ENCODE data around the gene TEPSIN. TPM values are rescaled to one million over a fixed set of nuclear protein-coding genes. Genes with fewer than 3 reads are reported as not detected.

TEPSIN gene
- polyA plus RNA-seq, 2 donors, result 21.6 to 40.3 TPM

DNA sequence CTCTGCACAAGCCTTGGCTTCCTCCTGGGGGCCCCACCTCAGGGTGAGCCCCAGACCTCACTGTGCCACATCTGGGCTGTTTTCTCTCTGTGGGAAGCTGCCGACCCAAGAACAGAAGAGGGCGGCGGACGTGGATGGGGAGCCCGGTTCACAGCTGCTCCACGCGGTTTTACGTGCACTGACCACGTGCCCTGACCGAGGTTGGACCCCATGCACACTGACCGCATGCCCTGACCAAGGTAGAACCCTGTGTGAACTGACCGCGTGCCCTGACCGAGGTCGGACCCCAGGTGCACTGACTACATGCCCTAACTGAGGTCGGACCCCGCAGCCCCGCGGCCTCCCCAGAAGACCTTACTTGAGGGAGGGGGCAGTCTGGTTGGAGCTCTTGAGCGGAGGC is 35.7 kb downstream of the TEPSIN start:
- no peaks in the 10 kb centered on the region for H3K9me3 ChIP-seq (ENCODE audit: control insufficient read depth in 2 of 2, insufficient read depth in 1 of 2, low read depth in 1 of 2, low read length in 1 of 2)
- H3K4me3 ChIP-seq (ENCODE audit: low read depth in 1 of 2, low read length in 2 of 2), result no peak overlapping the region
- H3K4me1 ChIP-seq (ENCODE audit: control insufficient read depth in 2 of 2, insufficient read depth in 2 of 2, low read length in 1 of 2), result peaks cover 0 to 7% of the 10 kb centered on the region in 2 donors
- H3K27me3 ChIP-seq (ENCODE audit: control insufficient read depth in 1 of 2, insufficient read depth in 2 of 2, low read length in 2 of 2), result no peaks in the 10 kb centered on the region
- no peak overlapping the region for H3K27ac ChIP-seq (ENCODE audit: low read depth in 2 of 2, low read length in 1 of 2)
- WGBS, 2 donors, result 96% methylated on average over 20 of the region's 20 CpGs
- peaks cover 0 to 8% of the 10 kb centered on the region in 2 donors for H3K36me3 ChIP-seq (ENCODE audit: control insufficient read depth in 2 of 2, insufficient read depth in 2 of 2, low read length in 1 of 2)

GRCh38 chr17:81202318-81202717 is 36.5 kb downstream of the TEPSIN start:
- H3K36me3 ChIP-seq (ENCODE audit: control insufficient read depth in 2 of 2, insufficient read depth in 2 of 2, low read length in 1 of 2), result peaks cover 0 to 11% of the 10 kb centered on the region in 2 donors
- WGBS, 2 donors, result 90 to 92% methylated on average over 10 of the region's 10 CpGs
- H3K9me3 ChIP-seq (ENCODE audit: control insufficient read depth in 2 of 2, insufficient read depth in 1 of 2, low read depth in 1 of 2, low read length in 1 of 2), result no peaks in the 10 kb centered on the region

DNA sequence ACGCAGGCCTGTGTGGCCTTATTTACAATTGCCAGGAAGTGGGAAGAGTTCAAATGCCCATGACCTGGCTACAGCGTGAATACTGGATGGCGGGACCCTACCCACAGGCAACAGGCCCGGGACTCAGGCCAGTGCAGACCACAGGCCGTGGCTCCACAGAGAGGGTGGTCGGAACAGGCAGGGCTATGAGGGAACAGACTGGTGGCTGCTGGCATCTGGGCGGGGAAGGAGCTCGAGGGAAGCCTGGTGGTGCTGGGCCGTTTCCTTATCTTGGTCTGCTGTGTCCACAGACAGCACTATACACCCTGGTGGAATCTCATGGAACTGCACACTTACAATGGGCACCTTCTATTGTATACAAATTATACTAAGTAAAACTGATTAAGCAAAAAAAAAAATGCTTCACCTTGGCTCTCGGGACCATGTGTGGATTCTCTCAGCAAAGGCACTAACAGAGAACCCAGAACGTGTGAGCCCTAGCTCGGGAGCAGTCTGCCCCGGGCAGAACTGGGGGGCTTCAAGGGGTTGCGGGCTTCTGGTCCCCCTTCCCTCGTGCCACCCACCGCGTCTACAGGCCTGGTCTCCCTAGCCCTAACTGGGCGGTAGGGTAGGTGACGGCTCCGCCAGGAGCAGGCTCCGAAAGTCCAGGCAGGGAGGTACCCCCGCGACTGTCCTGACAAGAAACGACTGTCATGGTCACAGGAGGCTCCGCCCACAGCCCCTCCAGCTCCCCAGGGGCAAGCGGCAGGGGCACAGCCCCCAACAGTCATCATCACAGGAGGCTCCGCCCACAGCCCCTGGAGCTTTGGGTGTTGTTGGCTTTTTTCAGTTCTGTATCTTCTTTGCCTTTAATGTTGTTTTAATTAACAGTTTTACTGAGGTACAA is 37.9 kb downstream of the TEPSIN start:
- Histone ChIP-seq H3K36me3 (ENCODE audit: control insufficient read depth in 2 of 2, insufficient read depth in 2 of 2, low read length in 1 of 2) (peaks cover 0 to 11% of the 10 kb centered on the region in 2 donors), H3K27ac (ENCODE audit: low read depth in 2 of 2, low read length in 1 of 2) (no peak overlapping the region), H3K9me3 (ENCODE audit: control insufficient read depth in 2 of 2, insufficient read depth in 1 of 2, low read depth in 1 of 2, low read length in 1 of 2) (no peaks in the 10 kb centered on the region), H3K4me1 (ENCODE audit: control insufficient read depth in 2 of 2, insufficient read depth in 2 of 2, low read length in 1 of 2) (peaks cover 0 to 7% of the 10 kb centered on the region in 2 donors), H3K27me3 (ENCODE audit: control insufficient read depth in 1 of 2, insufficient read depth in 2 of 2, low read length in 2 of 2) (no peaks in the 10 kb centered on the region), H3K4me3 (ENCODE audit: low read depth in 1 of 2, low read length in 2 of 2) (no peak overlapping the region)
- 69 to 76% methylated on average over 27 of the region's 27 CpGs for WGBS, 2 donors

More at GRCh38 chr17:81202318-81202717, 36.5 kb downstream of the TEPSIN start:
- Histone ChIP-seq H3K27me3 (ENCODE audit: control insufficient read depth in 1 of 2, insufficient read depth in 2 of 2, low read length in 2 of 2) (no peaks in the 10 kb centered on the region), H3K27ac (ENCODE audit: low read depth in 2 of 2, low read length in 1 of 2) (no peak overlapping the region), H3K4me3 (ENCODE audit: low read depth in 1 of 2, low read length in 2 of 2) (no peak overlapping the region), H3K4me1 (ENCODE audit: control insufficient read depth in 2 of 2, insufficient read depth in 2 of 2, low read length in 1 of 2) (peaks cover 0 to 7% of the 10 kb centered on the region in 2 donors)

DNA sequence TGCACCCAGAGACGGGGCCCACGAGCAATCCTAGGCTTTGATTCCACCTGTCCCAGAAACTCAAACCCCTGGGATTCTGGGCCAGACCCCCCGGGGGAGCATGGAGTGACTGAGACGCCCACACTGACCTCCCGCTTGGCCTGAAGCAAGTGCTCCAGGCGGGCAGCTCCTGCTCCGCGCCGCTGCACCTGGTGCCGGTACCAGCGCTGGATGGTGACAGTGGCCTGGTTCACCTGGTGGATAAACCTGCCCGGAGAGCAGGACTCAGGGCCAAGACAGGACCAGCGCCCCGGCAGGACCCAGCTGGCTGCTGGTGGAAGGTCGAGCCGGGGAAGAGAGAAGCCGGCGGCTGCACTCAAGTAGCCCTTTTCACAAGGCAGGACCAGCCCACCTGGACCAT is 38.7 kb downstream of the TEPSIN start:
- WGBS, 2 donors, result 91 to 92% methylated on average over 18 of the region's 18 CpGs

DNA sequence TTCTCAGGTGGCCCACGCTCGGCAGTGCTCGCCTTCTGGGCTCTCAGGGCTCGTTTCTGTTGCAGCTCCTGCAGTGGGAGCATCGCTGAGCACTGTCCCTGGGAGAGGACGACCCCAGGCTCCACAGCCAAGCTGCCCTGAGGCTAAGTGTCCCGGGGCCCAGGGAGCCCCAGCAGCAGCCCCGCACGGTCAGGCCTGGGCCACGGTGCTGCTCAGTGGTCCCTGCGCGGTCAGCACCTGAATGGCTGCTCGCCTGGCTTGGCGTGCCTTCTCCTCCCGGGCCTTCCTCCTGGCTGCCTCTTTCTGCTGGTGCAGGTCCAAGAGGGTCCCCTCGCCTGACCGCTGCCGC is 39.4 kb downstream of the TEPSIN start:
- H3K36me3 ChIP-seq (ENCODE audit: control insufficient read depth in 2 of 2, insufficient read depth in 2 of 2, low read length in 1 of 2), result peaks cover 0 to 16% of the 10 kb centered on the region in 2 donors
- no peaks in the 10 kb centered on the region for H3K9me3 ChIP-seq (ENCODE audit: control insufficient read depth in 2 of 2, insufficient read depth in 1 of 2, low read depth in 1 of 2, low read length in 1 of 2)
- H3K27me3 ChIP-seq (ENCODE audit: control insufficient read depth in 1 of 2, insufficient read depth in 2 of 2, low read length in 2 of 2), result no peaks in the 10 kb centered on the region
- H3K4me3 ChIP-seq (ENCODE audit: low read depth in 1 of 2, low read length in 2 of 2), result no peak overlapping the region
- peaks cover 0 to 4% of the 10 kb centered on the region in 2 donors for H3K4me1 ChIP-seq (ENCODE audit: control insufficient read depth in 2 of 2, insufficient read depth in 2 of 2, low read length in 1 of 2)
- 93 to 94% methylated on average over 16 to 18 of the region's 18 CpGs for WGBS, 2 donors
- H3K27ac ChIP-seq (ENCODE audit: low read depth in 2 of 2, low read length in 1 of 2), result no peak overlapping the region

More for the DNA sequence above, 38.7 kb downstream of the TEPSIN start:
- Histone ChIP-seq H3K9me3 (ENCODE audit: control insufficient read depth in 2 of 2, insufficient read depth in 1 of 2, low read depth in 1 of 2, low read length in 1 of 2) (no peaks in the 10 kb centered on the region), H3K4me3 (ENCODE audit: low read depth in 1 of 2, low read length in 2 of 2) (no peak overlapping the region), H3K27me3 (ENCODE audit: control insufficient read depth in 1 of 2, insufficient read depth in 2 of 2, low read length in 2 of 2) (no peaks in the 10 kb centered on the region), H3K36me3 (ENCODE audit: control insufficient read depth in 2 of 2, insufficient read depth in 2 of 2, low read length in 1 of 2) (peaks cover 0 to 16% of the 10 kb centered on the region in 2 donors), H3K4me1 (ENCODE audit: control insufficient read depth in 2 of 2, insufficient read depth in 2 of 2, low read length in 1 of 2) (peaks cover 0 to 7% of the 10 kb centered on the region in 2 donors), H3K27ac (ENCODE audit: low read depth in 2 of 2, low read length in 1 of 2) (no peak overlapping the region)

GRCh38 chr17:81198826-81199481 is 39.9 kb downstream of the TEPSIN start:
- Histone ChIP-seq H3K9me3 (ENCODE audit: control insufficient read depth in 2 of 2, insufficient read depth in 1 of 2, low read depth in 1 of 2, low read length in 1 of 2) (no peaks in the 10 kb centered on the region), H3K36me3 (ENCODE audit: control insufficient read depth in 2 of 2, insufficient read depth in 2 of 2, low read length in 1 of 2) (peaks cover 0 to 16% of the 10 kb centered on the region in 2 donors), H3K4me1 (ENCODE audit: control insufficient read depth in 2 of 2, insufficient read depth in 2 of 2, low read length in 1 of 2) (peaks cover 0 to 4% of the 10 kb centered on the region in 2 donors), H3K27ac (ENCODE audit: low read depth in 2 of 2, low read length in 1 of 2) (no peak overlapping the region), H3K27me3 (ENCODE audit: control insufficient read depth in 1 of 2, insufficient read depth in 2 of 2, low read length in 2 of 2) (no peaks in the 10 kb centered on the region), H3K4me3 (ENCODE audit: low read depth in 1 of 2, low read length in 2 of 2) (no peak overlapping the region)
- WGBS, 2 donors, result 86 to 89% methylated on average over 20 to 22 of the region's 22 CpGs

GRCh38 chr17:81197831-81198490 is 40.9 kb downstream of the TEPSIN start:
- Histone ChIP-seq H3K36me3 (ENCODE audit: control insufficient read depth in 2 of 2, insufficient read depth in 2 of 2, low read length in 1 of 2) (peaks cover 0 to 16% of the 10 kb centered on the region in 2 donors), H3K27ac (ENCODE audit: low read depth in 2 of 2, low read length in 1 of 2) (no peak overlapping the region), H3K4me3 (ENCODE audit: low read depth in 1 of 2, low read length in 2 of 2) (no peak overlapping the region), H3K9me3 (ENCODE audit: control insufficient read depth in 2 of 2, insufficient read depth in 1 of 2, low read depth in 1 of 2, low read length in 1 of 2) (no peaks in the 10 kb centered on the region), H3K27me3 (ENCODE audit: control insufficient read depth in 1 of 2, insufficient read depth in 2 of 2, low read length in 2 of 2) (no peaks in the 10 kb centered on the region), H3K4me1 (ENCODE audit: control insufficient read depth in 2 of 2, insufficient read depth in 2 of 2, low read length in 1 of 2) (peaks cover 0 to 4% of the 10 kb centered on the region in 2 donors)
- WGBS, 2 donors, result 88 to 91% methylated on average over 21 of the region's 21 CpGs

GRCh38 chr17:81197409-81197795 is 41.5 kb downstream of the TEPSIN start:
- H3K27me3 ChIP-seq (ENCODE audit: control insufficient read depth in 1 of 2, insufficient read depth in 2 of 2, low read length in 2 of 2), result no peaks in the 10 kb centered on the region
- H3K4me1 ChIP-seq (ENCODE audit: control insufficient read depth in 2 of 2, insufficient read depth in 2 of 2, low read length in 1 of 2), result peaks cover 0 to 4% of the 10 kb centered on the region in 2 donors
- H3K27ac ChIP-seq (ENCODE audit: low read depth in 2 of 2, low read length in 1 of 2), result no peak overlapping the region
- peaks cover 0 to 16% of the 10 kb centered on the region in 2 donors for H3K36me3 ChIP-seq (ENCODE audit: control insufficient read depth in 2 of 2, insufficient read depth in 2 of 2, low read length in 1 of 2)
- 80 to 85% methylated on average over 14 of the region's 14 CpGs for WGBS, 2 donors
- H3K9me3 ChIP-seq (ENCODE audit: control insufficient read depth in 2 of 2, insufficient read depth in 1 of 2, low read depth in 1 of 2, low read length in 1 of 2), result no peaks in the 10 kb centered on the region
- H3K4me3 ChIP-seq (ENCODE audit: low read depth in 1 of 2, low read length in 2 of 2), result no peak overlapping the region
